AG04449 (cell line): ENCODE measurements around the gene ABL2.
"Not testable (repeated sequence)": the region's sequence is repeated elsewhere in the genome, so short reads cannot be mapped to it uniquely, and the experiment has no call there.

Experiments
- CTCF ChIA-PET: fragments of 350-600 bp; formaldehyde crosslinking; extraction: SDS; loops from one replicate; lab custom pipeline; 2021; ENCODE audit warnings: antibody characterized with exemption; lab: Yijun Ruan, JAX
- POLR2A ChIA-PET: fragments of 400-600, 350-600 bp; formaldehyde crosslinking; extraction: SDS; loops from one replicate; lab custom pipeline; 2020; ENCODE audit warnings: antibody characterized with exemption, inconsistent platforms; lab: Yijun Ruan, JAX
- DNase-seq: peaks from one replicate; pipeline ENCODE4 v3.0.0-alpha.2; 2010; ENCODE audit warnings: low read depth, low spot score
- H3K4me3 ChIP-seq: 2 replicates; pipeline ENCODE4 v1.5.1; 2011; ENCODE audit warnings: low read depth, mild to moderate bottlenecking, control low read depth, low read length
- CTCF ChIP-seq: IDR thresholded peaks from one replicate; pipeline ENCODE4 v1.5.1; 2011; ENCODE audit warnings: mild to moderate bottlenecking, moderate library complexity, low read length, control low read depth, inconsistent platforms; ENCODE audit not compliant: insufficient read depth; ENCODE audit errors: missing control alignments

Gene ABL2

GRCh38 chr1:179143322-179143721, 86.2 kb downstream of the ABL2 start:
- peak; percentile 88 for DNase-seq
- CTCF ChIA-PET: no interaction called here
- H3K4me3 ChIP-seq: no peak overlapping the region
- POLR2A ChIA-PET: interaction anchor here (0.6 to 0.7 kb wide), 2 partner anchors 26 to 32 kb away, joined by 3 to 4 read pairs; no protein-coding TSS in a partner anchor
- TF ChIP-seq CTCF: no peak

DNA sequence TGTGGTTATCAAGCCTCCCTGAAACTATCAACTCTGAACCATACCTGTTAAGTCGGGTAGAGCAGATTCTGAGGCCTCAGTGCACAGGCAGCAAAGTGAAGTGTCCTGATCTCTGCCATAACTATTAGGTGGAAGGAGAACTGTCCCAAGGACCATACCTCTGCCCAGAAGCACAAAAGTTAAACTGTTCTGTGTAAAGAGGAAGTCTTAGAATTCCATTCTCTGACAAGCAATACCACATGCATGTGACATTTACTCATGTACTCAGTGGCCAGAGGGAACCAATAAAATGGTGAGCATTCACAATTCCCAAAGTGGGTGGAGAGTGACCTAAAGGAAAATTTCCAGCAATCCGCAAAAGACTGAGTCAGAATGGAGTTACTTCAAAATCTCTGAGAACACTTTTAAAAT, 86.6 kb downstream of the ABL2 start:
- DNase-seq: peak; percentile 92
- TF ChIP-seq CTCF: no peak
- ChIA-PET CTCF (interaction anchor here (1.2 to 1.4 kb wide), 2 partner anchors 10 to 35 kb away, joined by 3 to 4 read pairs; no protein-coding TSS in a partner anchor), POLR2A (no interaction called here)
- H3K4me3 ChIP-seq: peak overlapping the region; percentile 64

DNA sequence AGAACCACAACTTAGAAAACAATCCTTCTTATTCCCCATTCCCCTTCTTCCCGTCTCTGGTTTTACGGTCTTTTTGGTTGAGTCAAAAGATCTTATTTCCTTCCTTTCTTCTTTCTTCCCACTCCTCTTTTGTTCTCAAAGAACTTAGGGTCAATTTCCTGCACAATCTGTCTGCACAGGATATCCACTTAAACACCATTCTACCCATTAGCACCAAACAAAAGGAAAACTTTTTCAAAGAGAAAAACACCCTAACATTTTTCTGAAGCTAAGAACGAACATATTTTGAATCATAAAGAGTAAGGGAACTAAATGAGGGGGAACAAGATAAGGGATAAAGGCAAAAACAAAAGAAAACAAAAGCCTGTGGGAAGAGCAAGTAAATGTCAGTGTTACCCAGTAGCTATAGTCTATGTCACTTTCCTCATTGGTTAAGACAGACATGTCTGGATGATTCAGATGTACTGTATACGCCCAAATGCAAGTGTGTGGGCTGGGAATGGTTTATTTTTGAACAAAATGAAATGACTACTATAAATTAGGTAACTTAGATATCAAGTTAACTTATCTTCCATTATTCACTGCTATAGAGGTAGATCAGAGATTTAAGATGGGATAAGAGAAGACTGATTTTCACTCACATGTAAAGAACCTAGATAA, 87.8 kb downstream of the ABL2 start:
- DNase-seq: peak; percentile 53
- TF ChIP-seq CTCF: no peak
- POLR2A ChIA-PET: interaction anchor here (0.6 to 1.4 kb wide), 3 partner anchors 15 to 42 kb away, joined by 3 read pairs; no protein-coding TSS in a partner anchor
- peak overlapping the region; percentile 64 for H3K4me3 ChIP-seq
- CTCF ChIA-PET: interaction anchor here (0.9 to 1.4 kb wide), 3 partner anchors 9 to 41 kb away, joined by 3 to 4 read pairs (median 3); no protein-coding TSS in a partner anchor

- CTCF ChIA-PET: interaction anchor here (1.2 to 2.9 kb wide), 2 partner anchors 8 to 18 kb away, joined by 3 to 8 read pairs; no protein-coding TSS in a partner anchor
- POLR2A ChIA-PET, DNase-seq, H3K4me3 ChIP-seq: not testable (repeated sequence)
Observed at GRCh38 chr1:179138755-179139154, 90.7 kb downstream of the ABL2 start.

GRCh38 chr1:179137617-179138255, 91.7 kb downstream of the ABL2 start:
- TF ChIP-seq CTCF: no peak
- ChIA-PET POLR2A (interaction anchor here (1.4 to 2.0 kb wide), 2 partner anchors 12 to 38 kb away, joined by 3 to 7 read pairs; no protein-coding TSS in a partner anchor), CTCF (interaction anchor here (2.9 kb wide), 1 partner anchor 17 kb away, joined by 8 read pairs; no protein-coding TSS in a partner anchor)
- no peak overlapping the region for H3K4me3 ChIP-seq
- no peak for DNase-seq

GRCh38 chr1:179135707-179136106, 93.8 kb downstream of the ABL2 start:
- CTCF ChIA-PET, POLR2A ChIA-PET, DNase-seq, H3K4me3 ChIP-seq: not testable (repeated sequence)

- POLR2A ChIA-PET, DNase-seq, CTCF ChIA-PET, H3K4me3 ChIP-seq: not testable (repeated sequence)
Observed at GRCh38 chr1:179135168-179135567, 94.3 kb downstream of the ABL2 start.
